Umbilical cord (tissue), 2 donors: ENCODE measurements around the gene ARMCX2. TPM values are rescaled to one million over a fixed set of nuclear protein-coding genes. Genes with fewer than 3 reads are reported as not detected.
"Not testable (repeated sequence)": the region's sequence is repeated elsewhere in the genome, so short reads cannot be mapped to it uniquely, and the experiment has no call there.

Experiments
- DNase-seq: peaks from one replicate; pipeline ENCODE4 v3.0.0-alpha.2; 2015; ENCODE audit warnings: low spot score
- total RNA-seq: library from RNA; depleted of rRNA; stranded (reverse); fragments of >200 nt; gene quantifications from one replicate; pipeline ENCODE4 v1.2.3, GENCODE V29; 2014; ENCODE audit warnings: low replicate concordance; ENCODE audit not compliant: insufficient read depth

ARMCX2 gene
- total RNA-seq: 96.3 TPM

DNA sequence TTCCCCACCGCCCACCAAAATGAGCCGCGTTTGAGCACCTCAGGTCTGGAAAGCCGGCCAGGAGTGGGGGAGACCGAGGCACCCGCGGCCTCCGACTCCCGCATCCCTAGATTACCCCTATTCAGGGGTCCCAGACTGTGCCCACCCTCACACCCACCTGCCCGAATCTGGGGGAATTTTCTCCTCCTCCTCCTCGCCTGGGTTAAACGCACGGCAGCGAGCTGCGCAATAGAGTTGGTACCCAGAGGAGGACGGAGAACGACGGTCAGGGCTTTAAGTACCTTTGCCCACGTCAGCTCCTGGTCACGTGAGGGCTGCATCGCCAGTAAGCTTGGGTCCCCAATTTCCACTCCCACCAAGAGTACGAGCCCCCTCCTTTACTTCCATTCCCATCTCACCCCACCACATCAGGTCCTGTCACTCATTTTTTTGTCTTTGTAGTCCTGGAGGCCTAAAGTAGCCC is at the start of gene ARMCX2:
Gene ARMCX2, minus strand, starts transcription at position 250 of the 463 bp plus-strand sequence. CDS start 2,262 bp downstream, outside the sequence.
- peak; percentile 73 for DNase-seq

- peak; percentile 76 for DNase-seq
Measured at GRCh38 chrX:101709384-101709783, 49.7 kb upstream of the ARMCX2 start.

GRCh38 chrX:101708163-101708562 is 48.5 kb upstream of the ARMCX2 start:
- DNase-seq: peak; percentile 20

- DNase-seq: no peak
Measured at GRCh38 chrX:101693476-101693875, 33.8 kb upstream of the ARMCX2 start.

DNA sequence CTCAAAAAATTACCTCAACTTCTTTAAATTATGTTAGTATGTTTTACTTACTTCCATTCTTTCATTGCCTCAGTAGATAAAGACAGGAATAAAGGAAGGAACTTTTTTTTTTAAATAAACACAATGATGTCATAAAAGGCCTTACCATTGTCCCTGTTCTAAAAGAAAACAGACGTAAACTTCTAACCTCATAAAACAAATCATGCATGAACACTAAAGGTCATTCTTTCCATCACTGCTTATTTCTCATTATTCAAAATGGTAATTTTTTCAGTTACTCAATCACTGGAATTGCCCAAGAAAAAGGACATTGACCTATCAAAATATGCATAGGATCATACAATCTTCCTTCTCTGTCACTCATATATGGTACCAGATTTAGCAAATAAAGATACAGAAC is 32.2 kb upstream of the ARMCX2 start:
- DNase-seq: no peak

DNA sequence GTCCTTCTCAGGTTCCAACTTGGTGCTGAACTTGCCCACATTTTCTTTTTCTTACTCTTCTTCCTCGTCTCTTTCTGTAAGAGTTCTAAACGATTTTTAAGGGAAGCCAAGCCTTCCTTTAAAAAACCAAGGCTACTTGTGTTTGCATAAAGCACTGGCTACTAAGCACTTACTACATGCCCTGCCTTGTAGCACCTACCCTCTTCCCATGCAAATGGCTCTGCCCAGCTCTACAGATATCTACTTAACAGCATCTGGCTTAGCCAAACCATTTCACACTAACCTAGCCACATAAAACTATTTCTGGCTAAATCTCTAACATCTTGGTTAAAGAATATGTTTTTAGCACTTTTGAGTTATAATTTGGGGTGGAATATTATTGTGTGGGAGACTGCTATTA is 26.9 kb upstream of the ARMCX2 start:
- no peak for DNase-seq

GRCh38 chrX:101685923-101686322 is 26.3 kb upstream of the ARMCX2 start:
- DNase-seq: peak; percentile 21

DNA sequence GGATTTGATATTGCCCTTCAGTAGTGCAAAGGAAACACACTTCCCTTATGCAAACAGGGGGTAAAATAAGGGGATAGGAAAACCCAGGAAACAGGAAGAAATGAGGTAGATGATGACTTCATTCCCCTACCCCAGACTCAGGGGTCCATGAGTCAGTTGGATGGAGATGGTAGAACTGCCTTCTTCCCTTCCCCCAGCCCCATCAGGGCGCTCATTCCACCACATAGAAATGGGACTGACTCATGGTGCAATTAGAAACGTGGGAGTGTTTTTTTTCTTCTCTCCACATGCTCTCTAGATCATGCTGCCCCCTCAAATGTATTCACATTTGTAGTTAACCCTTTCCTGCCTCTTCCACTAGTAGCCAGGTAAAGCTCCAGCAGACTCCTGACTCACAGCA is 23.1 kb upstream of the ARMCX2 start:
- DNase-seq: no peak

DNA sequence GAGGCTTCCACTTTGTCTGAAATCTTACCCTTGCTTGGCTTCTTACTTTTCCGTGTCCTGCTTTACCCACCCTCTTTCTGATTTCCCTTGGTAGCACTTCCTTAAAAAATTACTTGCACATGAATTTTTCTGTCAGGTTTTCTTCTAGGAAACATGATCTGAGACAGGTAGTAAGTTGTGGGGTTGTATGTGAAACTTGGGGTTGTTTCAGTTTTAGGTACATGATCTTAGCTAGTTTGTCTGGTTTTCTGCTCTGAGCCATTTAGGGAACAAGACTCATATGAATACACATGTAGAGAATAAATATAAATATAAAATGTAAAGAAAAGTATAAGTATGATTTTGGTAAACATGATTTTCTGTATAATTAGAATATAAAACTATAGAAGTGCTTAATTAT is 17.4 kb upstream of the ARMCX2 start:
- no peak for DNase-seq

- DNase-seq: no peak
Measured at GRCh38 chrX:101676571-101676970, 16.9 kb upstream of the ARMCX2 start.

DNA sequence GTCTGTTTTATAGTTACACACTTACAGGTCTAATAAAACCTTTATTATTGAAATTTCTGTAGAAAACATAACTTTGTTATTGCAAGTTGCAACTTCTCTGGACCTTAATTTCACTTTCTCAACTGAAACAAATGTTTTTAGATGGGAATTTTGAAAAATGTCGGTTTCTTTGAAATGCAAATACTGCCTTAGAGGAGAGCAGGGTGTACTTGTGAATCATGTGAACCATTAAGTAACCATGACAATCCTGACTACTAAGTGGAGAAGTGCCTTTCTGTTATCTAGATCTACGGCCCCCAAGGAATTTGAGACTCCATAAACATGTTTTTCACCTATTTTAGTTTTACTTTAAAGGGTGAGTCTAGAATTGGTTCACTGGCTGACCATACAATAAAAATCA is 8.5 kb upstream of the ARMCX2 start:
- no peak for DNase-seq

GRCh38 chrX:101658661-101659491 is 774 bp downstream of the ARMCX2 start:
- DNase-seq: peak; percentile 68

- DNase-seq: no peak
Measured at GRCh38 chrX:101657495-101657894, 2.2 kb downstream of the ARMCX2 start.

DNA sequence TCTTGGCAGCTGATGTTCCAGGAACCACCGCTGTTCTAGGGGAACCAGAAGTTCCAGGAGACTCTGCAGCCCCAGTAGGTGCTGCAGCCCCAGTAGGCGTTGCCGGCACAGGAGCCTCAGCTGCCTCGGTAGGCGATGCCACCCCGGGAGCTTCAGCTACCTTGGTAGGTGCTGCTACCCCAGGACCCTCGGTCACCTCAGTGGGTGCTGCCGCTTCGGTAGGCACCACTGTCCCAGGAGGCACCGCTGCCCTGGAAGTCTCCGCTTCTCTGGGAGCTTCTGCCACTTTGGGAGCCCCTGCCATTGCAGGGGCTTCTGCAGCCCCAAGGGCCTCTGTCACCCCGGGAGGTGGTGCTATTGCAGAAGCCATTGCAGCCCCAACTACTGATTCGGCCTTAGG is 2.8 kb downstream of the ARMCX2 start:
- no peak for DNase-seq

GRCh38 chrX:101655534-101655933 is 4.1 kb downstream of the ARMCX2 start:
- DNase-seq: no peak

- not testable (repeated sequence) for DNase-seq
Measured at GRCh38 chrX:101647716-101648115, 11.9 kb downstream of the ARMCX2 start.

DNA sequence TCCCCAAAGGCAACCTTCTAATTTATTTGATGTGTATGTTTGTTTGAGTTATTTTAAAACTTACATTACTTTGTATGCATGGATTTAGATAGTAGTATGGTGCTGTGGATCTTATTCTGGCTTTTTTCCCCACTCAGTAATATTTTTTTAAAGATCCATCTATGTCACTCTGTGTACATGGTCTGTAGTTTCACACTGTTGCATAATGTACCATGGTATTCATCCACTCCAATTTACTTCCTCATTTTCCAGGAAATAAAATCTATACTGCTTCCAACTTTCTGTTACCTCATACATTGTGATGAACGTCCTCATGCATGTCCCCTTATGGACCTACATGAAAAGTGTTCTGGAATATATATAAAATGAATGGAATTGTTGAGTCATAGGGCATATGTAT is 17.6 kb downstream of the ARMCX2 start:
- DNase-seq: no peak

DNA sequence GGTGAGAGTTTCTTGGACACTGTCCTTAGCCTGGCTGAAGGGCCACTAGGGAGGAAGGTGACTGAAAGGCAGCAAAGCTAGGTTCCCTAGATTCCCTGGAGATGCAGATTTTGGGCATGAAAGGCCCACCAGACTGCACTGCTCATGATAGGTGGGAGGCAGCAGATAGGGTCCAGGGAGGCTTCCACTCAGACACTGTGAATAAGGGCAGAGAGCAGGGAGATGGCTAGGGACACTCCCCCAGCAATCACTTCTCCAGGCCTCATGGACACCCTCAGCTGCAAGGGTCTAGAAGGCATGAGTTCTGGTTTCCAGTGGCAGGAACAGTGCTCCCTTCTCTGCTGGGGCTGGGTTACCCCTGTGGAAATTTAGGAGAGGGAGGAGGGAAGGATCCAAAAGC is 20.1 kb downstream of the ARMCX2 start:
- no peak for DNase-seq

DNA sequence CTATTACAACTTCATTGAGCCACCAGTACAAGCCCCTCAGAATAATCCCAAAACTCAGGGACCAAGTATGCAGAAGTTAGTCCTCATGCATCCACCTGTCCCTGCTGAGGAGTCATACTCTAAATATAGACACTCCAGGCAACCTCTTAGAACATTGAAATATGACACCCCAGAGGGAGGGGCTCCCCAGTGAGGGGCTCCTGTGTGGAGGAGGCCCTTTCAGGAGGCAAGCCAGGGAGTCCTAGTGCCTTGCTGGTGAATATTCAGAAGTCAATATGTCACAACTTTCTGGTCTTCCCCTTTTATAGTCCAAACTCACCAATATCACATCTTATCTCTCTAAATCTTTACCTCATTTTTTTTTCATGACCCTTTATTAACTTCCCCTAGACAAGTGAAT is 40.3 kb downstream of the ARMCX2 start:
- DNase-seq: peak; percentile 42

- DNase-seq: peak; percentile 89
Measured at GRCh38 chrX:101617211-101618191, 42.1 kb downstream of the ARMCX2 start, which contains the start of gene ARMCX6. Gene ARMCX6, minus strand, starts transcription at chrX:101618000. Its CDS starts 1,380 bp downstream, at chrX:101616620.

- no peak for DNase-seq
Measured at GRCh38 chrX:101605728-101606127, 53.9 kb downstream of the ARMCX2 start.
